Measurements from ENCODE around the gene FOXP1. TPM values are rescaled to one million over a fixed set of nuclear protein-coding genes. Genes with fewer than 3 reads are reported as not detected.

The FOXP1 gene
- total RNA-seq, 1 donor from 2014 or later: 31.1 TPM

DNA sequence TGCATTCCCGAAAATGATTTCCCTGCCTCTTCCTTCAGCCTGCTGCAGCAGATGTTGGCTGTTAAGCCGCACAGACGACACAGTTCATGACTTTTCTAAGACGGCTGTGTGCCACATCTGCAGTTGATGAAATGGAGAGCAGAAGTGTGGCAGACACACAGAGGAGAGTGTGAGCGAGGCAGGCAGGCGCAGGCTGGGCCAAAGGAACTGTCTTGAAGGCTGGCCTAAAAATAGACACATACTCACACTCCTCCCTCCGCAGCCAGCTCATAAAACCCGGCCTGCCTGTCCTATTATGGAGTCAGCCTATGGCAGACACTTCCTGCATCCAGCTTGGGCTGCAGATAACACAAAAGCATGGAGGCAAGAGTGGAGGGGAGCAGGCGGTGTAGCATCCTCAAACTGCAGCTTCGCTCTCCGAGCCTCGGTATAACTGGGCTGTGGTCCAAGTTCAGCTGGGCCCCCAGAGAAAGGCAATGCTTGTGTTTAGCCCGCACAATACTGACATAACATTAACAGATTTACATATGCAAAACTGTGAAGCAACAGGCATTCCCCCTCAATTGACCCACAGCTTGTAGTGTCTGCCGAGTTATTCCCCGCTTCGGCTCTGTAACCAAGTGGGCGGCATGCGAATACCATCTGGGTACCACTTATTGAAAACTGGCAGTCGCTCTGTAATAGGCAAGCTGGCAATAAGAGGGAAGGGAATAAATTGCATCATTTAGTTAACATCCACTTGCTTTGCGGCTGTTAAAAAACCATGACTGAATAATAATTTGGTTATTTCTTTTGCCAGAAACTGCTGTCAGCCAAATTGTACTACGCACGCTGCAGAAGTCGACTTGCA, 40.8 kb downstream of the FOXP1 start:
- Mint-ChIP-seq H3K4me1 (ENCODE audit: low read depth, unreplicated experiment) (peaks cover 17% of the 10 kb centered on the region), H3K36me3 (ENCODE audit: unreplicated experiment) (no peaks in the 10 kb centered on the region), H3K9me3 (ENCODE audit: unreplicated experiment) (no peaks in the 10 kb centered on the region), H3K27me3 (ENCODE audit: unreplicated experiment) (no peaks in the 10 kb centered on the region), H3K27ac (ENCODE audit: unreplicated experiment) (peak overlapping the region; percentile 64), H3K4me3 (ENCODE audit: unreplicated experiment) (peak overlapping the region; percentile 26)
- peak; percentile 52 for DNase-seq
- no peak for TF ChIP-seq CTCF (IDR thresholded peaks at IDR 0.05; ENCODE audit: partially characterized antibody, unreplicated experiment)

DNA sequence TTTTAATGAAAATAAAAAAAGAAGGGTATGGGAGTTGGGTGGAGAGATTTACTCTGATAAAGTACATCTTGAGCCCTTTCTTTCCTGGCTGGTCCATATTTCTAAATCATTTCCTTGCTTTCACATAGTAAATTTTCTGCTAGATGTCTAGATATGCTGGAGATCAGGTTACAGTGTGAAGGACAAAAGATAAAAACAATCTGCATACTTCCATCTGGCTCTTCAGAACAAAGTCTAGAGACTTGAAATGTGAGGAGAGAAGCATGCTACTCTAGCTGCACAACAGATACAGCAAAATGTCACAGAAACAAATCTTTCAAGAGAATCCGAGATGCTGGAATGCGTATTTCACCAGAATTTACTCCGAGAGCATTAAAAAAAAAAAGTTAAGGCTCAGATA, 42.2 kb downstream of the FOXP1 start:
- Mint-ChIP-seq H3K4me3 (ENCODE audit: unreplicated experiment) (no peak overlapping the region), H3K27ac (ENCODE audit: unreplicated experiment) (no peak overlapping the region), H3K27me3 (ENCODE audit: unreplicated experiment) (peaks cover 2% of the 10 kb centered on the region), H3K4me1 (ENCODE audit: low read depth, unreplicated experiment) (peaks cover 20% of the 10 kb centered on the region), H3K36me3 (ENCODE audit: unreplicated experiment) (no peaks in the 10 kb centered on the region), H3K9me3 (ENCODE audit: unreplicated experiment) (no peaks in the 10 kb centered on the region)
- TF ChIP-seq CTCF (IDR thresholded peaks at IDR 0.05; ENCODE audit: partially characterized antibody, unreplicated experiment): no peak
- no peak for DNase-seq

GRCh38 chr3:71537211-71537611, 46.3 kb downstream of the FOXP1 start:
- Mint-ChIP-seq H3K27ac (ENCODE audit: unreplicated experiment) (no peak overlapping the region), H3K36me3 (ENCODE audit: unreplicated experiment) (no peaks in the 10 kb centered on the region), H3K4me1 (ENCODE audit: low read depth, unreplicated experiment) (peaks cover 13% of the 10 kb centered on the region), H3K27me3 (ENCODE audit: unreplicated experiment) (peaks cover 2% of the 10 kb centered on the region), H3K9me3 (ENCODE audit: unreplicated experiment) (no peaks in the 10 kb centered on the region), H3K4me3 (ENCODE audit: unreplicated experiment) (no peak overlapping the region)
- TF ChIP-seq CTCF (IDR thresholded peaks at IDR 0.05; ENCODE audit: partially characterized antibody, unreplicated experiment): no peak
- no peak for DNase-seq

DNA sequence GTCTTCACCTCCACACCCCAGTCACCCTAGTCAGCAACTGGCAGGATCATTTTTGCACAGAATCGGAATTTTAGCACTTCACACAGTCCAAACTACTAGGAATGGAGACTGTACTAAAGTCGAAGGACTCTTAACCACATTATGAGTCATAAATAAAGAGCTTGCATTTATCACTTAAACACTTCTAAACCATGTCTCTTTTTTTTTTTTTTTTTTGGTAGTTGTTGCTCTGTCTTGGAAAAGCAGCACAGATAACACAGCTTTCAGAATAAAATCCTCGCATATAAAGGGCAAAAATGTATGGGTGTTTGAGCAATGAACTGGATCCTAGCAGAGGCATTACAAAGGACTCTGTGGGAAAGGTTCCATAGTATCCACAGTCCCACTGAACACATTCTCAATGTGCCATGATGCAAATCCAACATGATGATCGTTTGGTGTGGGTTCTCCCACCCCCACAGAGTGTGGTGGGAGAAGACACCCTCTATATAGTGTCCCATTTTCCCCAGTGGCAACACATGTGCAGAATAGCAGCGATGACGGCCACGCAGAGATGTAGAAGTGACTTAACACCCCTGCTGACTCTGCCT, 47.1 kb downstream of the FOXP1 start:
- Mint-ChIP-seq H3K9me3 (ENCODE audit: unreplicated experiment) (no peaks in the 10 kb centered on the region), H3K4me3 (ENCODE audit: unreplicated experiment) (no peak overlapping the region), H3K27ac (ENCODE audit: unreplicated experiment) (no peak overlapping the region), H3K4me1 (ENCODE audit: low read depth, unreplicated experiment) (peaks cover 6% of the 10 kb centered on the region), H3K27me3 (ENCODE audit: unreplicated experiment) (peaks cover 2% of the 10 kb centered on the region), H3K36me3 (ENCODE audit: unreplicated experiment) (no peaks in the 10 kb centered on the region)
- no peak for TF ChIP-seq CTCF (IDR thresholded peaks at IDR 0.05; ENCODE audit: partially characterized antibody, unreplicated experiment)
- no peak for DNase-seq

- H3K4me1 Mint-ChIP-seq (ENCODE audit: low read depth, unreplicated experiment): peaks cover 4% of the 10 kb centered on the region
- no peak overlapping the region for H3K27ac Mint-ChIP-seq (ENCODE audit: unreplicated experiment)
Observed at GRCh38 chr3:71533588-71533987, 49.9 kb downstream of the FOXP1 start.

More at GRCh38 chr3:71533588-71533987, 49.9 kb downstream of the FOXP1 start:
- no peak for TF ChIP-seq CTCF (IDR thresholded peaks at IDR 0.05; ENCODE audit: partially characterized antibody, unreplicated experiment)
- Mint-ChIP-seq H3K4me3 (ENCODE audit: unreplicated experiment) (no peak overlapping the region), H3K36me3 (ENCODE audit: unreplicated experiment) (no peaks in the 10 kb centered on the region), H3K9me3 (ENCODE audit: unreplicated experiment) (no peaks in the 10 kb centered on the region), H3K27me3 (ENCODE audit: unreplicated experiment) (peaks cover 4% of the 10 kb centered on the region)
- DNase-seq: no peak

Data from glutamatergic neuron (in vitro differentiated cells).